HFFc6 (cell line): ENCODE measurements around the gene SLC25A13. TPM values are rescaled to one million over a fixed set of nuclear protein-coding genes. Genes with fewer than 3 reads are reported as not detected.

Source experiments
- DNase-seq: peaks from one replicate; pipeline ENCODE4 v3.0.0-alpha.2; 2018
- H3K27ac Mint-ChIP-seq: 2 replicates; pipeline ENCODE4 v1.8.0; 2020; ENCODE audit warnings: mild to moderate bottlenecking, mixed read lengths
- H3K27me3 Mint-ChIP-seq: 2 replicates; pipeline ENCODE4 v1.8.0; 2021; ENCODE audit warnings: mild to moderate bottlenecking, moderate library complexity, mixed read lengths; ENCODE audit not compliant: insufficient read depth
- H3K36me3 Mint-ChIP-seq: 2 replicates; pipeline ENCODE4 v1.8.0; 2021; ENCODE audit warnings: low read depth, mixed read lengths
- H3K4me1 Mint-ChIP-seq: 2 replicates; pipeline ENCODE4 v1.8.0; 2020; ENCODE audit warnings: low read depth, mixed read lengths
- H3K4me3 Mint-ChIP-seq: 2 replicates; pipeline ENCODE4 v1.8.0; 2020; ENCODE audit warnings: mild to moderate bottlenecking, moderate library complexity, mixed read lengths
- H3K9me3 Mint-ChIP-seq: 2 replicates; pipeline ENCODE4 v1.8.0; 2020; ENCODE audit warnings: mild to moderate bottlenecking, mixed read lengths
- total RNA-seq, 6 experiments: library from RNA; stranded (reverse); fragmentation: NEBNext Ultra II Directional; extraction: Animal tissue kit (Norgen Biotek cat#: 25700); gene quantifications; 2 replicates in 1 of 6; 3 replicates in 5 of 6; pipeline ENCODE4 v1.2.3, GENCODE V29; 2021
- TF ChIP-seq, protein P1 (sequence below): fragments of 200-600 bp; sonication (generic); IDR thresholded peaks from 2 replicates; pipeline ENCODE4 v1.5.0; 2021; ENCODE audit warnings: antibody characterized with exemption, mild to moderate bottlenecking

The SLC25A13 gene
- total RNA-seq, 6 experiments from 2014 or later: 7.4 to 15.4 (median 12.9) TPM

DNA sequence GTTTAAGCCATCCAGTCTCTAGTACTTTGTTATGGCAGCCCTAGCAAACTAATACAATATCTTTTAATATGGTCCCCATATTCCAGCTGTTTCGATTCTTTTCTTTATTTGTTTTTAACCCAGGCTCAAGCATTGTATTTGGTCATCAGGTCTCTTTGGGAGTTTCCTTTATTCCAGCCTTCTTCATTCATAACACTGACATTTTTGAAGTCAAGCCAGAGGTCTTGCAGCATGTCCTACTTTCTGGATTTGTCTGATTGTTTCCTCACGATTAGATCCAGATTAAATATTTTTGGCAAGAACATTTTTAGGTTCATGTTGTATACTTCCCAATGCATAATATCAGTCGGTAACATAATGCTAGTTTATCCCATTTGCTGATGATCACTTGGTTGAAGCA, 11.8 kb downstream of the SLC25A13 start:
- DNase-seq: no peak
- Mint-ChIP-seq H3K4me1 (peaks cover 17% of the 10 kb centered on the region), H3K9me3 (no peaks in the 10 kb centered on the region), H3K27me3 (no peaks in the 10 kb centered on the region; the same call in 1 of the 2 replicates), H3K27ac (no peak overlapping the region), H3K36me3 (no peaks in the 10 kb centered on the region; the same call in 1 of the 2 replicates), H3K4me3 (no peak overlapping the region)
- TF ChIP-seq, protein P1, sequence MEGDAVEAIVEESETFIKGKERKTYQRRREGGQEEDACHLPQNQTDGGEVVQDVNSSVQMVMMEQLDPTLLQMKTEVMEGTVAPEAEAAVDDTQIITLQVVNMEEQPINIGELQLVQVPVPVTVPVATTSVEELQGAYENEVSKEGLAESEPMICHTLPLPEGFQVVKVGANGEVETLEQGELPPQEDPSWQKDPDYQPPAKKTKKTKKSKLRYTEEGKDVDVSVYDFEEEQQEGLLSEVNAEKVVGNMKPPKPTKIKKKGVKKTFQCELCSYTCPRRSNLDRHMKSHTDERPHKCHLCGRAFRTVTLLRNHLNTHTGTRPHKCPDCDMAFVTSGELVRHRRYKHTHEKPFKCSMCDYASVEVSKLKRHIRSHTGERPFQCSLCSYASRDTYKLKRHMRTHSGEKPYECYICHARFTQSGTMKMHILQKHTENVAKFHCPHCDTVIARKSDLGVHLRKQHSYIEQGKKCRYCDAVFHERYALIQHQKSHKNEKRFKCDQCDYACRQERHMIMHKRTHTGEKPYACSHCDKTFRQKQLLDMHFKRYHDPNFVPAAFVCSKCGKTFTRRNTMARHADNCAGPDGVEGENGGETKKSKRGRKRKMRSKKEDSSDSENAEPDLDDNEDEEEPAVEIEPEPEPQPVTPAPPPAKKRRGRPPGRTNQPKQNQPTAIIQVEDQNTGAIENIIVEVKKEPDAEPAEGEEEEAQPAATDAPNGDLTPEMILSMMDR: no peak

DNA sequence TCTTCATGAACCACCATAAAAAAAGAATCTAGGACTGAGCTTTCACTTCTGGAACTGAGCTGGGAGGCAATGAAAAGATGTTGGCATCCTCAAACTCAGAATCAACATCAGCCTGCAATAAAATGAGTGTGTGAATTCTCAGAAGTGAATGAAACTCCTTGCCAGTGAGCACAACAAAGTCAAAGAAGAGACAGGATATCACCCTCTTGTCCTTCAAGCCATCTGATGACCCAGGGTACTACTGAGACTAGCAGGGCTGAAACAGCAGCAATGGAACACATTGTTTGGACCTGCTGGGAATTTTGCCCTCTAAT, 13.0 kb downstream of the SLC25A13 start:
- TF ChIP-seq, protein P1: no peak
- no peak for DNase-seq
- Mint-ChIP-seq H3K4me3 (no peak overlapping the region), H3K9me3 (no peaks in the 10 kb centered on the region), H3K4me1 (peaks cover 19% of the 10 kb centered on the region), H3K27me3 (no peaks in the 10 kb centered on the region; the same call in 1 of the 2 replicates), H3K36me3 (no peaks in the 10 kb centered on the region; the same call in 1 of the 2 replicates), H3K27ac (no peak overlapping the region)

DNA sequence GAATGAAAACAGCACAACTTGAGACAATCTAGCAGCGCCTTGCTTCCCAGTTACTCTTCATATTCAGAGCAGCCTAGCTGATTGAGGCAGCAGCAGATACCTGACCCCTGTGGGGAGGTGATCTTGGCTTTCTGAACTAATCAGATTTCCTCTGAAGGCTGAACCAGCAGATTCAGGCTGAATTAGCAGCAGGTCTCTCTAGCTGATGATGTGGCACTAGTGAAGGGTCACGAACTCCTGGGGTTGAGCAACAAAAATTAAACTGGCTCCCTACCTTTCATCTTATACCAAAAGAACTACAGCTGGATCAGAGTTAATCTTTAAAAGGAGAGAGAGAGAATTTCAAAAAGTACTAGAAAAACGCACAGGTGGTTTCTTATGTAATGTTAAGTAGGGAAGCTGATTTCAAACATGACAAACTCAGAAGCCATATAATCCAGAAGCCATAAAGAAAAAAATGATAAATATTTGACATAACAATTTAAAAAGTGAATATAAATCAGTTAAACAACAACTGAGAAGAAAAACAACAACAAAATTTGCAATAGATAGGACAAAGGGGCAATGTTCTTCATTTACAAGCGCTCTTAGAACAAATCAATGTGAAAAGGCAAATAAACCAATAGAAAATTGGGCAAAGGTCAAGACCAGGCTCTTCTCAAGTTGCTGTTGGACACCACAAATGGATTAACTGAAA, 13.5 kb downstream of the SLC25A13 start:
- Mint-ChIP-seq H3K4me3 (no peak overlapping the region), H3K4me1 (peaks cover 24% of the 10 kb centered on the region), H3K27ac (no peak overlapping the region), H3K9me3 (no peaks in the 10 kb centered on the region), H3K36me3 (no peaks in the 10 kb centered on the region; the same call in 1 of the 2 replicates), H3K27me3 (no peaks in the 10 kb centered on the region; the same call in 1 of the 2 replicates)
- no peak for DNase-seq
- TF ChIP-seq, protein P1: no peak

DNA sequence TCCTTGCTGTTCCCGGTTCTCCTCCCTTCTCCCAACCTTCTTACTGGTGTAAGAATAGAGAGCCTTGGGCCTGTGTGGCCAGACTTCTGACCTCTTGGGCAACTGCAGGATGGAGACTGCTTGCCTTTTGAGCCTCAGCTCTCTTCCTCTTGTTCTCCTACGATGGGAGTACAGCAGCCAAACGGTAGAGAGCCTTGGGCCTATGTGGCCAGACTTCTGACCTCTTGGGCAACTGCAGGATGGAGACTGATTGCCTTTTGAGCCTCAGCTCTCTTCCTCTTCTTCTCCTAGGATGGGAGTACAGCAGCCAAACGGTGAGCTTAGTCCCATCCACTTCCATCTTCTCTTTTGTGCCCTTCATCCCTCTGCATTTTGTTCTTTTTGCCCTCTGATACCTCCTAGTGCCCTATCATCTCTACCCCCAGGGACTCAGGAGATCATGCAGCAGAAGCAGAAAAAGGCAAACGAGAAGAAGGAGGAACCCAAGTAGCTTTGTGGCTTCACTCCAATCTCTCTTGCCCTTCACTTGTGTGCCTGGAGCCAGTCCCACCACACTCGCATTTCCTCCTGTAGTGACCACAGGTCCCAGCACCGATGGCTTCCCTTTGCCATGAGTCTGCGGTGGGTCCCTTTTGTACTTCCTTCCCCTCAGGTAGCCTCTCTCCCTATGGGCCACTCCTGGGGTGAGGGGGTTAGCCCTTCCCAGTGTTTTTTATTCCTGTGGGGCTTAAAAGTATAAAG, 15.3 kb downstream of the SLC25A13 start:
- DNase-seq: no peak
- Mint-ChIP-seq H3K9me3 (no peaks in the 10 kb centered on the region), H3K27ac (no peak overlapping the region), H3K36me3 (no peaks in the 10 kb centered on the region; the same call in 1 of the 2 replicates), H3K4me1 (peaks cover 31% of the 10 kb centered on the region), H3K4me3 (no peak overlapping the region), H3K27me3 (no peaks in the 10 kb centered on the region; the same call in 1 of the 2 replicates)
- TF ChIP-seq, protein P1: no peak

DNA sequence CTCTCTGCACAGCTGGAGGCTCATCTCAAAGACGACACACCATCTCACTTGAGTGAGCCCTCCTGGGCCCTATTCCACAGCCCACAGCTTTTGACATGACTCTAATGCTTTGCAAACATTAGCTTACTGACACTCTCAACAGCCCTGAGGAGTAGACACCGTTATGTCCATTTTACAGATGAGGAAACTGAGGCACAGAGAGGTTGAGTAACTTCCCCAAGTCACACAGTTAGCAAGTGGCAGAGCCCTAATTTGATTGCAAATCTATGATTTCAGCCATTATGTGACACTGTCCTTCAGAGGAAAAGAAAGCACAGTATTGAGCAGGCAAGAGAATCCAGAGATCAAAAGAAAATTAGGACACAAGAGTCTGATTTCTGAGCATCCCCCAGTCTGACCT, 16.0 kb downstream of the SLC25A13 start:
- no peak overlapping the region for H3K4me3 Mint-ChIP-seq
- H3K9me3 Mint-ChIP-seq: no peaks in the 10 kb centered on the region
- H3K27ac Mint-ChIP-seq: no peak overlapping the region
- peaks cover 31% of the 10 kb centered on the region for H3K4me1 Mint-ChIP-seq
- DNase-seq: no peak
- H3K27me3 Mint-ChIP-seq: no peaks in the 10 kb centered on the region; the same call in 1 of the 2 replicates
- no peaks in the 10 kb centered on the region; the same call in 1 of the 2 replicates for H3K36me3 Mint-ChIP-seq
- TF ChIP-seq, protein P1: no peak
